Kidney (tissue), 14 donors: ENCODE measurements around the gene FZD8. TPM values are rescaled to one million over a fixed set of nuclear protein-coding genes. Genes with fewer than 3 reads are reported as not detected.

Source experiments
- DNase-seq, 5 donors: peaks; one replicate each; pipeline ENCODE4 v3.0.0-alpha.2; 2013 to 2020
- FAIRE-seq: peaks from 2 replicates; lab custom pipeline; 2012; peaks lifted over from hg19 to GRCh38; lab: Jason Lieb, UNC
- H3K27ac ChIP-seq, 2 donors: one replicate each; pipeline ENCODE4 v1.7.0; 2013; ENCODE audit warnings: low read depth in 2 of 2, low read length in 2 of 2, inconsistent platforms in 1 of 2
- H3K27me3 ChIP-seq: one replicate; pipeline ENCODE4 v1.7.1; 2013; ENCODE audit warnings: low read length, inconsistent platforms; ENCODE audit not compliant: control insufficient read depth, insufficient read depth
- H3K36me3 ChIP-seq, 3 donors: one replicate each; pipeline versions ENCODE4 v1.7.0 to v1.7.1; 2013; ENCODE audit warnings: low read length in 3 of 3, control low read depth in 1 of 3, inconsistent platforms in 1 of 3; ENCODE audit not compliant: insufficient read depth in 3 of 3, control insufficient read depth in 2 of 3
- H3K4me1 ChIP-seq, 3 donors: one replicate each; pipeline versions ENCODE4 v1.7.0 to v1.7.1; 2013; ENCODE audit warnings: low read length in 3 of 3, inconsistent platforms in 1 of 3, low read depth in 1 of 3; ENCODE audit not compliant: control insufficient read depth in 2 of 3, insufficient read depth in 2 of 3
- H3K4me3 ChIP-seq, 3 donors: one replicate each; pipeline versions ENCODE4 v1.7.0 to v1.8.1; 2013; ENCODE audit warnings: low read length in 3 of 3, control low read depth in 1 of 3, inconsistent platforms in 1 of 3
- H3K9ac ChIP-seq, 3 donors: one replicate each; pipeline versions ENCODE4 v1.7.0 to v1.7.1; 2013; ENCODE audit warnings: low read length in 3 of 3, control low read depth in 1 of 3, inconsistent platforms in 1 of 3
- H3K9me3 ChIP-seq, 3 donors: one replicate each; pipeline versions ENCODE4 v1.7.0 to v1.7.1; 2013; ENCODE audit warnings: low read length in 3 of 3, control low read depth in 1 of 3, inconsistent platforms in 1 of 3; ENCODE audit not compliant: control insufficient read depth in 2 of 3, insufficient read depth in 1 of 3
- CTCF ChIP-seq: IDR thresholded peaks from 3 replicates; pipeline ENCODE4 v1.5.1; 2012; ENCODE audit warnings: mild to moderate bottlenecking, moderate library complexity, borderline replicate concordance; ENCODE audit not compliant: insufficient read depth; ENCODE audit errors: extremely low read depth
- intact Hi-C: fragments of 100-400 bp; cut with DNase I; formaldehyde crosslinking; loops from one replicate; pipeline ENCODE4 v1.11.1; 2022
- polyA plus RNA-seq: library from polyadenylated mRNA; stranded (reverse); fragments of 350-450 nt; fragmentation: Illumina TruSeq; extraction: RNeasy Lipid Tissue Mini Kit (QIAGEN cat#74804); gene quantifications from one replicate; pipeline ENCODE4 v1.2.3, GENCODE V29; 2014; ENCODE audit warnings: low read depth, low replicate concordance; ENCODE audit not compliant: insufficient read depth
- total RNA-seq: library from RNA; stranded (reverse); fragmentation: NEBNext Ultra II Directional; extraction: Animal tissue kit (Norgen Biotek cat#: 25700); gene quantifications from one replicate; pipeline ENCODE4 v1.2.1, GENCODE V29; 2021
- donor health status: control.
- donor health status: control.
- donor health status: control.
- donor health status: control.
- donor health status: control.
- donor health status: DM: yes; HTN: yes; CAD: no.
- donor health status: Normal renal cell carcinoma (clear cell type).

Gene FZD8
- total and polyA plus RNA-seq, 2 donors from 2014 or later = 10.8 to 18.8 TPM

- no peak for FAIRE-seq
Measured at GRCh38 chr10:35594115-35595079, 47.7 kb downstream of the FZD8 start.

GRCh38 chr10:35592441-35592840 lies 49.7 kb downstream of the FZD8 start:
- peaks cover 0 to 7% (median 0%) of the 10 kb centered on the region in 3 donors for H3K9me3 ChIP-seq
- DNase-seq (no peak), FAIRE-seq (no peak)
- H3K4me1 ChIP-seq = no peaks in the 10 kb centered on the region
- H3K27me3 ChIP-seq = no peaks in the 10 kb centered on the region
- intact Hi-C loops = no loop called here
- no peak overlapping the region for H3K4me3 ChIP-seq
- no peak for TF ChIP-seq CTCF
- H3K36me3 ChIP-seq = no peaks in the 10 kb centered on the region
- H3K27ac ChIP-seq = no peak overlapping the region
- no peak overlapping the region for H3K9ac ChIP-seq

More at GRCh38 chr10:35594115-35595079, 47.7 kb downstream of the FZD8 start:
- Histone ChIP-seq H3K27ac (no peak overlapping the region), H3K9me3 (peaks cover 0 to 7% (median 0%) of the 10 kb centered on the region in 3 donors), H3K36me3 (no peaks in the 10 kb centered on the region), H3K4me3 (no peak overlapping the region), H3K9ac (no peak overlapping the region), H3K4me1 (no peaks in the 10 kb centered on the region), H3K27me3 (no peaks in the 10 kb centered on the region)
- no peak for TF ChIP-seq CTCF
- intact Hi-C loops = no loop called here
- no peak for DNase-seq

GRCh38 chr10:35588836-35589235 lies 53.3 kb downstream of the FZD8 start:
- Histone ChIP-seq H3K9me3 (peaks cover 0 to 7% (median 0%) of the 10 kb centered on the region in 3 donors), H3K4me1 (no peaks in the 10 kb centered on the region), H3K36me3 (no peaks in the 10 kb centered on the region), H3K4me3 (no peak overlapping the region), H3K27ac (no peak overlapping the region), H3K27me3 (no peaks in the 10 kb centered on the region), H3K9ac (no peak overlapping the region)
- TF ChIP-seq CTCF = no peak
- intact Hi-C loops = no loop called here
- FAIRE-seq (no peak), DNase-seq (no peak)

Other genes with a start within 250 kb of the FZD8 start
- not detected for gene GJD4, start 37.0 kb downstream of the FZD8 start, total RNA-seq
- not detected for gene GJD4, start 37.0 kb downstream of the FZD8 start, polyA plus RNA-seq